Dermis microvascular lymphatic vessel endothelial cell (primary cell): ENCODE data around the gene PDE8B. TPM values are rescaled to one million over a fixed set of nuclear protein-coding genes. Genes with fewer than 3 reads are reported as not detected.

ENCODE experiments used
- DNase-seq, 2 donors: peaks; one replicate each; pipeline versions ENCODE4 v3.0.0 to v3.0.0-alpha.2; 2010; ENCODE audit warnings: low read depth in 2 of 2
- total RNA-seq: library from RNA; depleted of rRNA; stranded (reverse); fragments of >200 nt; gene quantifications from 2 replicates; pipeline ENCODE4 v1.2.1, GENCODE V29; 2014

The PDE8B gene
- total RNA-seq, 1 donor from 2014 or later, result not detected

DNA sequence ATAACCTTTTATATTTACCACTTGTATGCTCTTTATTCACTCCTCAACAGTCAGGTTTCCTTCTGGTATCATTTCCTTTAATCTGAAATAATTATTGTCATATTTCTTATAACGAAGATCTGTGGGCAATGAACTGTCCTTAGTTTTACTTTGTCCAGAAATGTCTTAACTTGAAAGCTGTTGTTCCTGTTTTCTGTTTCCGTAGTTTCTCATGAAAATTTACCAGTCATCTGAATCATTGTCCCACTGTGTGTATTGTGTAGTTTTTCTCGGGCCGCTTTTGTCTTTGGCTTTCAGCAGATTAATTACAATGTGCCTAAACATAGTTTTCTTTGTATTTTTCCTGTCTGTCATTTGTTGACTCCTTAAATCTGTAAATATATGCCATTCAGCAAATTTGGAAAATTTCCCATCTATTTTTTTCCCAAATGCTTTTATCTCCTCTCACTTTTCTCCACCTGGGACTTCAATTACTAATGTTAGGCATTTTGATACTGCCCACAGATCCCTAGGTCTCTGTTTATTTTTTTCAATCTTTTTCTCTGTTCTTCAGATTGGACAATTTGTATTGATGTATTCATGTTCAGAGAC is 74.9 kb downstream of the PDE8B start:
- no peak for DNase-seq

DNA sequence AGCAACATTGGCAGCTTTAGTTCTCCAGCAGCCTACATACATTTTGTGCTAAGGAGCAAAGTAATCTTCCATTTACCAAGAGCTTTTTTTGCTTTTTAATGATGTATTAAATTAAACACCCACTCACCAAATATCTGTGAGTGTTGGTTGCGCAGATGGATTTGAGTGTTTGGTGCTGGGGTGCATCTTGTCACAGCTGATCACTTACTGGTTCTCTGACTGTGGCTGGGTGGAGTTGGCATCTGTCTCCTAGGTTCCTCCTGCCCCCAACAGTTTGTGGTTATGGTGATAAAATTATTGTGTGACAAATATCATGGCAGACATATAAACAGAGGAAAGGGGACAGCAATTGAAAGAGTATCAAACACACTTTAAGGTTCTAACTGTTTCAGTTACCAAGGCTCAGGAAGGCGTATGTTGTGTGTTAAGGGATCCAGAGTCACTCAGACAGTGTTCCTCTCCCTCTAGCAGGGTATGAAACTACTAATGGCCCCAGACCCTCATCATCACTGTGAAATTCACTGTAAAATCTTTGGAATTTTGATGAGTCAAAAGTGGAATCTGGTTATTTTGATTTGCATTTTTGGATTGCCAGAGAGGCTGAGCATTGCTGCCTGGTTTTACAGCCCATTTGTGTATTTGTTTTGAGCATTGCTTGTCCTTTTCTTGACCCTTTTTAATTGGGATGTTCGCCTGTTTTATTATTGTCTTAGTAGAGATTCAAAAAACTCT is 81.7 kb downstream of the PDE8B start:
- no peak for DNase-seq

GRCh38 chr5:77294185-77294584 is 83.7 kb downstream of the PDE8B start:
- no peak for DNase-seq

DNA sequence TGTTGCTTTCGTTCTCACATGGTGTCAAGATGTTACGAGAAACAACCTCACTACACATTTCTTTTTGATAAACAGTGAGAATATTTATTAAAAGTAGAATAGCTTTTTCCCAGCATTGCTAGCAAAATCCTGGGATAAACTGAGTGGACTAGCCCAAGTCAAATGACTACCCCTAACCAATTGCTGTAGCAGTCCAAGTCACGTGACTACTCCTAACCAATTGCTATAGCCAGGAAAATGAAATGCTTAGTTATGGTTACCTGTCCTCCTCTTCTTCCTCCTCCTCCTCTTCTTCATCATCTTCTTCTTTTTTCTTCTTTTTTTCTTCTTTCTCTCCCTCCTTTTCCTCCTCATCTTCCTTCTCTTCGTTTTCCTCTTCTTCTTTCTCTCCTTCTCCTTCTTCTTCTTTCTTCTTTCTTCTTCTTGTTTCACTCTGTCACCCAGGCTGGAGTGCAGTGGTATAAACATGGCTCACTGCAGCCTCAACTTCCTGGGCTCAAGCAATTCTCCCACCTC is 85.4 kb downstream of the PDE8B start:
- no peak for DNase-seq

GRCh38 chr5:77298146-77298545 is 87.7 kb downstream of the PDE8B start:
- no peak for DNase-seq

- no peak for DNase-seq
These were observed 90.0 kb downstream of the PDE8B start for GRCh38 chr5:77300451-77300850.

- DNase-seq, result no peak
These were observed 91.0 kb downstream of the PDE8B start for GRCh38 chr5:77301447-77301883.

GRCh38 chr5:77302247-77302646 is 91.8 kb downstream of the PDE8B start:
- DNase-seq, result no peak

DNA sequence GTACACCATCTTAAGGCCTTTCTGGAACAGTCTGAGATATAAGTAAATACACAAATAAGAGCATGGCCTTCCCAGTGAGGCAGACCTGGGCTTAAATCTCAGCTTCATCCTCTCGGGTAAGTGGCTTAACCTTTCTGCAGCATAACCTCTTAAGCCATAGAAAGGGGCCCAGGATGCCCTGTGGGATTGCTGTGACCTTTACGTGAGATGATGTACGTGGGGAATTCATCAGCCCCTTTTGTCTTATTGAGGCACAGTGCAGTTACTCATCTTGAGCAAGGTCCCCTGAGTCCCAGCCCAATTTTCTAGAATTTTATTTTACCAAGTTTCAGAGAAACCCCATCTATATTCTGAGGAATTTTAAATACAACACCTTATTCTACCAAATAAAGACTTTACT is 92.2 kb downstream of the PDE8B start:
- DNase-seq, result no peak

DNA sequence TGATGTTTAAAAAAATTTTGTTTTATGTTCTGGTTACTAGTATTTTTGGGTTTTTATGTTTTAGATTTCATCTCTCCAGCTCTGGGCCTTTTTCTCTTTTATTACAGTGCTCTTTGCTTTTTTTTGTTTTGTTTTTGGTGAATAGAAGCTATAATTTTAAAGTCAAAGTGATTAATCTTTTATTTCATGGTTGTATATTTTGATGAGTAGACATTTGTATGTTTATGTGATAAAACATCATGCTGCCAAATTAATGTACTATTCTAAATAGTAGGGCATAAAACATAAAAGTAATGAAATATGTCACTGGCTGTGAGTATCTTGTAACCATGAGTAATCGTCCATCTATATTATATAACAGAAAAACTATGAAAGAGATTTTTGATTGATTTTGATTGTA is 93.9 kb downstream of the PDE8B start:
- no peak for DNase-seq

DNA sequence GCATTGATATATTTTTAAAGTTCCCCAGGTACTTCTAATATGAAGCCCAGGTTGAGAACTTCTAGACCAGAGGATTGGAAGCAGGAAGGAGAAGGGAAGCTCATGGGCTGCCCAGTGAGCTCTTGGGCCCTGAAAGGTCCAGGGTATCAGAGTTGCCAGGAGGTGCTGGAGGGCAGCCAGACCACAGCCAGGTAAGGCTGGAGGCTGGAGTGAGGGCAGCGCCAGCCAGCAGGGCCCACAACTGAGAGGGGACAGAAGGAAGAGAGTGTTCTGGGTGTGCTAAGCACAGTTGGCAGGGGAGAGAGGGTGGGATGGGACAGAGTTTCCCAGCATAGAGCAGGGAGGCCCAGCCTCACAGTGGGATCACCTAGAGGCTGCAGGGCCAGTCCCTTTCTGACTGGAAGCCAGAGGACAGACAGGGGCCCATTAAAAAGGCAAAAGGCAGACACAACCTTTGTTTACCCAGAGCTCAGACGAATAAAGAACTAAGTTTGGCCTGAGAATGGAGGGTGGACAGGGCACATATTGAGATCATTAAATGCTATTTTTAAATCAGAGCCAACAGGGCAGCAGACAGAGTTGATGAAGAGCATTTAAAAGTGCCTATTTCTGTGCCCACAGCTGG is 94.9 kb downstream of the PDE8B start:
- no peak for DNase-seq

DNA sequence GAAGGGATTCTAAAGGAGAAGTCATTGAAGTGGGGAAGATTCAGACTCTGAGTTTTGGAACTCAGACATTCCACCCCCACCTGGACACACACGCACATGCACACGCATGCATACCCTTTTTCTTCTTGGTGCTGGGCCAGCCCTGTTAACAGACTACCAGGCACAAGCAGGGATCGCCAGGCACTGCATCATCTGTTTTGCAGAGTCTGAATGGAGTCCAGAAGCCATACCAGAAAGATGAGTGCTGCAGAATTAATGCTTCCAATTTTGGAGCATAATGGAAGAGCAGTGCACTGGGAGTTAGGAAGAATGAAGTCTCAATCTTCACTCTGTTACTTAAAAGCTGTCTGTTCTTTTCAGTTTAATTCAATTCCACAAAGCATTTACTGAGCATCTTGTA is 95.5 kb downstream of the PDE8B start:
- DNase-seq, result no peak

- DNase-seq, result no peak
These were observed 96.1 kb downstream of the PDE8B start for GRCh38 chr5:77306531-77306930.

DNA sequence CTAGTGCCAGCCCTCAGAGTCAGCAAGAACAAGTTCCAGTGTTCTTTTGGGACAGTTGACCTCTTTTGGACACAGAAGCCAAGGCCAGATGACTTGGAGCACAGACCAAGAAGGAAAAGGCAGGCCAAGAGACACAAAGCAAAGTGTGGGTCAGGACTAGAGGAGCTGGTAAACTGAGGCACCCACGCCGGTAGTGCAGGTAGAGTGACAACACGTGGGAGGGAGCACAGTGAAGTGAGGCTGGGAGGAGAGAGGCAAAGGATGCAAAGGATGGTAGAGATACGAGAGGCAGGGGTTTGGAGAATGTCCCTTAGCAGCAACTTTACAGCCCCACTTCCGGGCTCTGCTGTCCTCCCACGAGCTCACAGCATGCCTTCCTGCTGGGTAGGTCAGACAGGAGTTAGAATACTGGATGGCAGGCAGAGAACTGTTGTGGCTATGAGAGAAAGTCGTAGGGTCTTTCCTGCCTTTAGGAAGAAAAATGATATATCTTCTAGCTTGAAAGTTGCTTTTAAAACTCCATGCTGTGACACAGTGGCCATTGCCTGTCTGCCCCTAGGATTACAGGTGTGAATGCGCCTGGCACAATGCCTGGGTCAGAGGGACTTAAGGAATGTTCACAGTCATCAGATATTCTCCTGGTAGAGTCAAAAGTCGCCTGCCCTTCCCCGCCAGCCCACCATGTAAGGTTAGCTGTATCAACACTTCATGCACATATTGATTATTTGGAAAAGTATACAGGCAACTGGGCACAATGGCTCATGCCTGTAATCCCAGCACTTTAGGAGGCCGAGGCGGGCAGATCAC is 97.9 kb downstream of the PDE8B start:
- no peak for DNase-seq

GRCh38 chr5:77309140-77309539 is 98.7 kb downstream of the PDE8B start:
- no peak for DNase-seq

GRCh38 chr5:77310494-77311213 is 100.2 kb downstream of the PDE8B start:
- no peak for DNase-seq

- DNase-seq, result no peak
These were observed 100.7 kb downstream of the PDE8B start for GRCh38 chr5:77311214-77311571.

- DNase-seq, result no peak
These were observed 101.9 kb downstream of the PDE8B start for GRCh38 chr5:77312413-77312812.

DNA sequence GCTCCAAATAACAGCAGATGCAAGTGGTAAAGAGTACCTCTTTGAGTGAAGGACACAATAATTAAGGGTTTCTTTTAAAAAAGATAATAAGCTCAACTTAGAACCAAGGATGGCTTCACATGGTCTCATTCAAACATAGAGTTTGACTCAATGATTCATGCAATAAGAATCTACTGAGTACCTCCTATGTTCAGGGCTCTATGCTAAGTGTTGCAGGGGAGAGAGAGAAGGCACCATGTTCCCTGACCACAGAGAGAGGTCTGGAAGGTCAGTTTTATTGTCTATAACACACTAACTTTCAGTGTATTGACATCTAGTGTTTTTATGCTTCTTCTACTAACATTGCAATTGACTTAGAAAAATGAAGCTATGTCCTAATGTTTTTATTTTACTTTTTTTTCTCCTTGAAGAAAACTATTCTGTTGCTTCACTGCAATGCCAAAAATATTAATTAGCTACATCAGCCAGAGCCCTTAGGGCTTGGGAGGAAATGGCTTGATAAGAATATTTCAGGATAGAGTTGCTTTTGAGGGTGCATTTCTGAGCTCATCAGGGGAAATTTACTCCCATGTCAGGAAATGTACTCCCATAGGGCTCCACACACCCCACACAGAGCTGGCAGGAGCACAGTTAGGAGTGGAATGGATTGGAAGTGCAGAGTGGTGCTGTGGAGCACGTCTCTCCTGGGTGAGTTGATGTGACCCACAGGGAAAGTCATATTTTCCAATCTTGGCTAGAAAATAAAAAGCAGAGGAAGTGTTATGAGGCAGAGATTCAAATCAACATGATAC is 106.6 kb downstream of the PDE8B start:
- DNase-seq, result no peak

DNA sequence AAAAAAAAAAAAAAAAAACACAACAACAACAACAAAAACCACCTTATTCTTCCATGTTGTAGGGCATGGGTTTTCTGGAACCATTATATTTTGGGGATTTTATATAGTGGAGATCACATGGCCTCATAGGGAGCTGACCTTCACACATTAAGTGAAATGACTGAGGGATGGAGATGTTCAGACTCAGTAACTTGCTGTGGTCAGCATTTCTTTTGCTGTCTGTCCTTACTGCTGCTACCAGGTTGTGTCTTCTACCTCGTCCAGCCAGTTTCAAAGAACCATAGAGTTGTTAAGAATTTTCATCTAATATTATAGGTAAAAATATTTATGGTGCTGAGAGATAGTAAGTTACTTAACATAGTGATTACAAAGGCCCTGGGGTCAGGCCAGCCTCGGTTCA is 107.6 kb downstream of the PDE8B start:
- DNase-seq, result no peak
